HCT116 (cell line): ENCODE measurements around the gene ZNF276. TPM values are rescaled to one million over a fixed set of nuclear protein-coding genes. Genes with fewer than 3 reads are reported as not detected.

Experiments
- ATAC-seq: fragments of 200-7000 bp; cut with Tn5 transposase; 2 replicates; pipeline ENCODE4 v1.9.1; 2020; ENCODE audit warnings: mild to moderate bottlenecking, moderate library complexity
- BruUV-seq: library from RNA; stranded (reverse); fragments of 400-500 nt; replicated peaks from 2 replicates; lab custom pipeline; 2021; lab: Mats Ljungman, UMichigan
- CTCF ChIA-PET: fragments of 300-600 bp; sonication (Branson Sonifier 250); formaldehyde crosslinking; loops from one replicate; lab custom pipeline; 2021; ENCODE audit warnings: antibody characterized with exemption; lab: Charles Lee
- POLR2A ChIA-PET: fragments of 300-600, 350-600 bp; sonication (Branson Sonifier 250); formaldehyde crosslinking; loops from one replicate; lab custom pipeline; 2021; ENCODE audit warnings: antibody characterized with exemption; lab: Charles Lee
- RAD21 ChIA-PET, 2 experiments: fragments of 300-600 bp; sonication (Branson Sonifier 250); formaldehyde crosslinking; loops; one replicate each; lab custom pipeline; 2023; ENCODE audit warnings: low total read pairs in 2 of 2; ENCODE audit not compliant: uncharacterized antibody in 2 of 2, unreplicated experiment in 2 of 2, low non-redundant PET in 1 of 2; lab: Charles Lee
- DNase-seq: peaks from one replicate; pipeline ENCODE4 v3.0.0-alpha.2; 2010; ENCODE audit warnings: low read depth, low spot score
- H2AFZ ChIP-seq: fragments of 200-600 bp; shearing (Covaris generic), sonication (generic); 2 replicates; pipeline ENCODE4 v1.6.1; 2017; ENCODE audit warnings: low read depth, mixed run types, mixed read lengths, antibody characterized with exemption, low read length; ENCODE audit not compliant: poor library complexity, severe bottlenecking
- H3K27ac ChIP-seq: 2 replicates; pipeline ENCODE4 v1.5.1; 2012; ENCODE audit warnings: low read depth, low read length
- H3K27me3 ChIP-seq: fragments of 200-600 bp; sonication (generic); 2 replicates; pipeline ENCODE4 v1.6.1; 2016; ENCODE audit warnings: mixed run types, low read length, mixed read lengths; ENCODE audit not compliant: insufficient read depth
- H3K36me3 ChIP-seq, 2 experiments: fragments of 200-500 bp in 1 of 2; fragments of 200-600 bp in 1 of 2; sonication (Bioruptor generic) in 1 of 2; sonication (generic) in 1 of 2; 2 replicates each; pipeline versions ENCODE4 v1.5.1 to v1.6.1; 2014 to 2016; ENCODE audit warnings: low read length in 2 of 2, inconsistent platforms in 1 of 2, mixed read lengths in 1 of 2, mixed run types in 1 of 2; ENCODE audit not compliant: insufficient read depth in 2 of 2, control insufficient read depth in 1 of 2
- H3K4me1 ChIP-seq, 2 experiments: fragments of 200-600 bp in 1 of 2; sonication (generic) in 1 of 2; 2 replicates each; pipeline versions ENCODE4 v1.5.1 to v1.6.1; 2012 to 2017; ENCODE audit warnings: low read length in 2 of 2, inconsistent platforms in 1 of 2, mild to moderate bottlenecking in 1 of 2, mixed read lengths in 1 of 2, mixed run types in 1 of 2, moderate library complexity in 1 of 2; ENCODE audit not compliant: insufficient read depth in 2 of 2, control insufficient read depth in 1 of 2
- H3K4me2 ChIP-seq: fragments of 200-600 bp; sonication (generic); 2 replicates; pipeline ENCODE4 v1.6.1; 2017; ENCODE audit warnings: mixed run types, low read length, mixed read lengths
- H3K4me3 ChIP-seq, 2 experiments: fragments of 200-600 bp in 1 of 2; sonication (generic) in 1 of 2; replicated peaks in 1 of 2; 2 replicates each; pipeline ENCODE4 v1.5.1; 2011 to 2016; ENCODE audit warnings: low read length in 2 of 2, control low read depth in 1 of 2, low read depth in 1 of 2, mild to moderate bottlenecking in 1 of 2, mixed read lengths in 1 of 2, mixed run types in 1 of 2
- H3K79me2 ChIP-seq: fragments of 200-600 bp; sonication (generic); 2 replicates; pipeline ENCODE4 v1.6.1; 2017; ENCODE audit warnings: mild to moderate bottlenecking, mixed run types, low read length, moderate library complexity, mixed read lengths; ENCODE audit not compliant: insufficient read depth
- H3K9ac ChIP-seq: fragments of 200-600 bp; sonication (generic); 2 replicates; pipeline ENCODE4 v1.6.1; 2016; ENCODE audit warnings: low read length, mixed read lengths
- H3K9me2 ChIP-seq: fragments of 200-600 bp; sonication (generic), shearing (Covaris generic); 2 replicates; pipeline ENCODE4 v1.6.1; 2017; ENCODE audit warnings: mixed run types, mild to moderate bottlenecking, moderate library complexity; ENCODE audit not compliant: insufficient read depth
- H3K9me3 ChIP-seq, 2 experiments: fragments of 200-500 bp in 1 of 2; fragments of 200-600 bp in 1 of 2; sonication (Bioruptor generic) in 1 of 2; sonication (generic) in 1 of 2; 2 replicates each; pipeline ENCODE4 v1.6.1; 2014 to 2017; ENCODE audit warnings: low read length in 2 of 2, mixed read lengths in 2 of 2, inconsistent platforms in 1 of 2, low read depth in 1 of 2, mild to moderate bottlenecking in 1 of 2, mixed run types in 1 of 2, moderate library complexity in 1 of 2; ENCODE audit not compliant: control insufficient read depth in 1 of 2, insufficient read depth in 1 of 2
- H4K20me1 ChIP-seq: fragments of 200-600 bp; sonication (generic), shearing (Covaris generic); 2 replicates; pipeline ENCODE4 v1.6.1; 2017; ENCODE audit warnings: mixed run types, mild to moderate bottlenecking, moderate library complexity; ENCODE audit not compliant: insufficient read depth
- CTCF ChIP-seq, 3 experiments: fragments of 200-600 bp in 1 of 3; sonication (generic) in 1 of 3; IDR thresholded peaks in 2 of 3; conservative IDR thresholded peaks in 1 of 3; 2 replicates each; pipeline ENCODE4 v1.5.1; 2012 to 2017; ENCODE audit warnings: low read depth in 2 of 3, low read length in 2 of 3, antibody characterized with exemption in 1 of 3, borderline replicate concordance in 1 of 3, control low read depth in 1 of 3, mild to moderate bottlenecking in 1 of 3, mixed read lengths in 1 of 3, mixed run types in 1 of 3, moderate library complexity in 1 of 3; ENCODE audit not compliant: insufficient read depth in 1 of 3
- EGR1 ChIP-seq: IDR thresholded peaks from 2 replicates; pipeline ENCODE4 v1.6.1; 2012; ENCODE audit warnings: low read depth
- ELF1 ChIP-seq: IDR thresholded peaks from 2 replicates; pipeline ENCODE4 v1.6.1; 2012; ENCODE audit warnings: low read depth, borderline replicate concordance
- EZH2 ChIP-seq: fragments of 200-600 bp; sonication (generic); IDR thresholded peaks from 2 replicates; pipeline ENCODE4 v1.6.1; 2017; ENCODE audit warnings: antibody characterized with exemption, mixed run types
- EZH2phosphoT487 ChIP-seq: fragments of 200-600 bp; IDR thresholded peaks from 2 replicates; pipeline ENCODE4 v1.6.1; 2018; ENCODE audit warnings: antibody characterized with exemption, borderline replicate concordance
- JUND ChIP-seq: IDR thresholded peaks from 2 replicates; pipeline ENCODE4 v1.6.1; 2012
- RAD21 ChIP-seq: IDR thresholded peaks from 2 replicates; pipeline ENCODE4 v1.6.1; 2012; ENCODE audit warnings: low read depth, mild to moderate bottlenecking
- SIN3A ChIP-seq: IDR thresholded peaks from 2 replicates; pipeline ENCODE4 v1.6.1; 2012; ENCODE audit warnings: low read depth
- SP1 ChIP-seq: IDR thresholded peaks from 2 replicates; pipeline ENCODE4 v1.6.1; 2012; ENCODE audit warnings: low read depth
- SRF ChIP-seq: IDR thresholded peaks from 2 replicates; pipeline ENCODE4 v1.6.1; 2012; ENCODE audit warnings: low read depth
- TCF7L2 ChIP-seq: IDR thresholded peaks from 2 replicates; pipeline ENCODE4 v1.7.0; 2011; ENCODE audit warnings: borderline replicate concordance, inconsistent platforms; ENCODE audit not compliant: insufficient read depth, insufficient read length; ENCODE audit errors: extremely low read depth
- YY1 ChIP-seq: IDR thresholded peaks from 2 replicates; pipeline ENCODE4 v1.6.1; 2011; ENCODE audit warnings: low read length, low read depth, moderate library complexity, mild to moderate bottlenecking; ENCODE audit not compliant: insufficient replicate concordance; ENCODE audit errors: extremely low read depth
- ZNF274 ChIP-seq: fragments of 200-500 bp; sonication (Bioruptor generic); IDR thresholded peaks from 2 replicates; pipeline ENCODE4 v1.6.1; 2014; ENCODE audit warnings: mild to moderate bottlenecking, low read depth, low read length, inconsistent platforms
- intact Hi-C: fragments of 100-400 bp; cut with micrococcal nuclease; formaldehyde crosslinking; loops from 2 replicates; pipeline ENCODE4 v1.10.0; 2022
- total RNA-seq: library from RNA; stranded (reverse); gene quantifications from one replicate; pipeline ENCODE4 v1.2.1, GENCODE V29; 2021; ENCODE audit not compliant: unreplicated experiment
- TF ChIP-seq, protein P1 (sequence below): IDR thresholded peaks from 2 replicates; pipeline ENCODE4 v1.6.1; 2011; ENCODE audit warnings: mild to moderate bottlenecking, low read length, moderate library complexity; ENCODE audit not compliant: insufficient replicate concordance; ENCODE audit errors: extremely low read depth

ZNF276 gene
- total RNA-seq, 1 experiment from 2014 or later = 49.9 TPM

- Histone ChIP-seq H3K9ac (no peak overlapping the region), H2AFZ (no peak overlapping the region), H3K9me3 (no peaks in the 10 kb centered on the region), H3K4me2 (no peak overlapping the region), H3K27me3 (no peaks in the 10 kb centered on the region), H3K79me2 (peaks cover 57% of the 10 kb centered on the region), H4K20me1 (no peaks in the 10 kb centered on the region; the same call in 1 of the 2 replicates), H3K36me3 (peaks cover 53 to 86% of the 10 kb centered on the region in 2 experiments), H3K27ac (no peak overlapping the region), H3K9me2 (no peaks in the 10 kb centered on the region), H3K4me1 (no peaks in the 10 kb centered on the region), H3K4me3 (no peak overlapping the region)
- RAD21 ChIA-PET = no interaction called here
- TF ChIP-seq SRF (no peak), SP1 (no peak), TCF7L2 (no peak), EZH2phosphoT487 (no peak), CTCF (IDR thresholded peaks at IDR 0.05 in 2 of 3, conservative IDR thresholded peaks at IDR 0.05 in 1 of 3; ENCODE audit: borderline replicate concordance in 1 of 3, insufficient read depth in 1 of 3, low read depth in 2 of 3, low read length in 2 of 3) (no peak), RAD21 (no peak), ZNF274 (no peak), EZH2 (no peak), JUND (no peak), EGR1 (no peak), SIN3A (no peak), ELF1 (no peak), YY1 (no peak)
- TF ChIP-seq, protein P1, sequence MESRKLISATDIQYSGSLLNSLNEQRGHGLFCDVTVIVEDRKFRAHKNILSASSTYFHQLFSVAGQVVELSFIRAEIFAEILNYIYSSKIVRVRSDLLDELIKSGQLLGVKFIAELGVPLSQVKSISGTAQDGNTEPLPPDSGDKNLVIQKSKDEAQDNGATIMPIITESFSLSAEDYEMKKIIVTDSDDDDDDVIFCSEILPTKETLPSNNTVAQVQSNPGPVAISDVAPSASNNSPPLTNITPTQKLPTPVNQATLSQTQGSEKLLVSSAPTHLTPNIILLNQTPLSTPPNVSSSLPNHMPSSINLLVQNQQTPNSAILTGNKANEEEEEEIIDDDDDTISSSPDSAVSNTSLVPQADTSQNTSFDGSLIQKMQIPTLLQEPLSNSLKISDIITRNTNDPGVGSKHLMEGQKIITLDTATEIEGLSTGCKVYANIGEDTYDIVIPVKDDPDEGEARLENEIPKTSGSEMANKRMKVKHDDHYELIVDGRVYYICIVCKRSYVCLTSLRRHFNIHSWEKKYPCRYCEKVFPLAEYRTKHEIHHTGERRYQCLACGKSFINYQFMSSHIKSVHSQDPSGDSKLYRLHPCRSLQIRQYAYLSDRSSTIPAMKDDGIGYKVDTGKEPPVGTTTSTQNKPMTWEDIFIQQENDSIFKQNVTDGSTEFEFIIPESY = no peak
- no peak for DNase-seq
- ATAC-seq = peak; percentile 56
- CTCF ChIA-PET = no interaction called here
- POLR2A ChIA-PET = interaction anchor here (0.9 kb wide), 1 partner anchor 162 kb away, joined by 3 read pairs; no protein-coding TSS in a partner anchor
- no TSS peak for BruUV-seq
- intact Hi-C loops = no loop called here
Observed at GRCh38 chr16:89759746-89760340, 38.5 kb downstream of the ZNF276 start.
